ENCODE data around the gene NAV3.
"Not testable (repeated sequence)": the region's sequence is repeated elsewhere in the genome, so short reads cannot be mapped to it uniquely, and the experiment has no call there.

The NAV3 gene

GRCh38 chr12:78208092-78208491 lies 377.4 kb downstream of the NAV3 start:
- no peak for FAIRE-seq

GRCh38 chr12:78209846-78210505 lies 379.3 kb downstream of the NAV3 start:
- FAIRE-seq: no peak

GRCh38 chr12:78210506-78210860 lies 379.8 kb downstream of the NAV3 start:
- FAIRE-seq: no peak

GRCh38 chr12:78210894-78211302 lies 380.2 kb downstream of the NAV3 start:
- FAIRE-seq: no peak

GRCh38 chr12:78220811-78221210 lies 390.1 kb downstream of the NAV3 start:
- FAIRE-seq: no peak

GRCh38 chr12:78224154-78224553 lies 393.5 kb downstream of the NAV3 start:
- no peak for FAIRE-seq

GRCh38 chr12:78226763-78227162 lies 396.1 kb downstream of the NAV3 start:
- no peak for FAIRE-seq

GRCh38 chr12:78229591-78230101 lies 399.0 kb downstream of the NAV3 start:
- FAIRE-seq: no peak

GRCh38 chr12:78232756-78233155 lies 402.1 kb downstream of the NAV3 start:
- no peak for FAIRE-seq

- FAIRE-seq: no peak
Measured at GRCh38 chr12:78236264-78236663, 405.6 kb downstream of the NAV3 start.

GRCh38 chr12:78239544-78239943 lies 408.9 kb downstream of the NAV3 start:
- no peak for FAIRE-seq

GRCh38 chr12:78240827-78241226 lies 410.1 kb downstream of the NAV3 start:
- no peak for FAIRE-seq

- FAIRE-seq: no peak
Measured at GRCh38 chr12:78241446-78241845, 410.8 kb downstream of the NAV3 start.

GRCh38 chr12:78244916-78245507 lies 414.3 kb downstream of the NAV3 start:
- FAIRE-seq: no peak

GRCh38 chr12:78248321-78248720 lies 417.6 kb downstream of the NAV3 start:
- no peak for FAIRE-seq

- no peak for FAIRE-seq
Measured at GRCh38 chr12:78249578-78249977, 418.9 kb downstream of the NAV3 start.

GRCh38 chr12:78257662-78258061 lies 427.0 kb downstream of the NAV3 start:
- FAIRE-seq: not testable (repeated sequence)

- FAIRE-seq: no peak
Measured at GRCh38 chr12:78260976-78261375, 430.3 kb downstream of the NAV3 start.

GRCh38 chr12:78261901-78262300 lies 431.2 kb downstream of the NAV3 start:
- no peak for FAIRE-seq
